Natural killer cell (primary cell): ENCODE data around the gene GSTP1. TPM values are rescaled to one million over a fixed set of nuclear protein-coding genes. Genes with fewer than 3 reads are reported as not detected.

Experiments used
- ATAC-seq, 3 donors: fragments of 150-1000 bp in 2 of 3; fragments of 200-7000 bp in 1 of 3; cut with Tn5 transposase; 1 replicate in 1 of 3; 2 replicates in 2 of 3; pipeline ENCODE4 v1.10.0; 2021; ENCODE audit warnings: mild to moderate bottlenecking in 2 of 3, moderate library complexity in 2 of 3
- DNase-seq, 2 donors: peaks; one replicate each; pipeline versions ENCODE4 v3.0.0 to v3.0.0-alpha.2; 2013 to 2021; ENCODE audit warnings: mixed read lengths in 1 of 2
- H3K27ac ChIP-seq: one replicate; pipeline ENCODE4 v1.5.1; 2013; ENCODE audit warnings: mild to moderate bottlenecking, low read length
- H3K27me3 ChIP-seq: one replicate; pipeline ENCODE4 v1.6.1; 2013; ENCODE audit warnings: low read length; ENCODE audit not compliant: control insufficient read depth, insufficient read depth
- H3K36me3 ChIP-seq: one replicate; pipeline ENCODE4 v1.6.1; 2013; ENCODE audit warnings: low read length; ENCODE audit not compliant: control insufficient read depth, insufficient read depth
- H3K4me1 ChIP-seq: one replicate; pipeline ENCODE4 v1.6.1; 2013; ENCODE audit warnings: low read length; ENCODE audit not compliant: control insufficient read depth, insufficient read depth
- H3K4me3 ChIP-seq: one replicate; pipeline ENCODE4 v1.5.1; 2013; ENCODE audit warnings: low read length
- H3K9me3 ChIP-seq: one replicate; pipeline ENCODE4 v1.6.1; 2013; ENCODE audit warnings: low read length; ENCODE audit not compliant: control insufficient read depth, insufficient read depth
- H3K27ac Mint-ChIP-seq, 2 donors: one replicate each; pipeline ENCODE4 v1.8.0; 2022; ENCODE audit warnings: mild to moderate bottlenecking in 2 of 2, mixed read lengths in 2 of 2, moderate library complexity in 1 of 2
- H3K27me3 Mint-ChIP-seq, 2 donors: one replicate each; pipeline ENCODE4 v1.8.0; 2022; ENCODE audit warnings: low read depth in 2 of 2, mixed read lengths in 2 of 2
- H3K36me3 Mint-ChIP-seq: one replicate; pipeline ENCODE4 v1.8.0; 2022; ENCODE audit warnings: mixed read lengths
- H3K4me1 Mint-ChIP-seq, 2 donors: one replicate each; pipeline ENCODE4 v1.8.0; 2022; ENCODE audit warnings: mixed read lengths in 2 of 2
- H3K4me3 Mint-ChIP-seq: one replicate; pipeline ENCODE4 v1.8.0; 2022; ENCODE audit warnings: mild to moderate bottlenecking, moderate library complexity, mixed read lengths
- H3K9me3 Mint-ChIP-seq, 2 donors: one replicate each; pipeline ENCODE4 v1.8.0; 2022; ENCODE audit warnings: mixed read lengths in 2 of 2
- CTCF ChIP-seq: fragments of 200-600 bp; IDR thresholded peaks from one replicate; pipeline ENCODE4 v1.8.0; 2022; ENCODE audit warnings: antibody characterized with exemption
- WGBS: methylation state at CpG from one replicate; pipeline ENCODE4 v1.1.7; 2013; ENCODE audit warnings: missing lambda C conversion rate; ENCODE audit not compliant: insufficient coverage; 5-methylcytosine and 5-hydroxymethylcytosine counted together
- intact Hi-C: fragments of 100-400 bp; cut with micrococcal nuclease; formaldehyde crosslinking; loops from one replicate; pipeline ENCODE4 v1.14.2; 2022
- total RNA-seq, 4 donors: library from RNA; stranded (reverse); fragments of 120-200 nt in 1 of 4; gene quantifications; one replicate each; pipeline versions ENCODE4 v1.2.3 to v1.2.4, GENCODE V29; 2013 to 2022

The GSTP1 gene
- total RNA-seq, 3 donors from 2014 or later (not counting 1 experiment from before 2014, with no cell fraction given): 172 to 218 (median 212) TPM

- no peaks in the 10 kb centered on the region for H3K9me3 Mint-ChIP-seq
- no peak for ATAC-seq
- no peak overlapping the region for H3K27ac Mint-ChIP-seq
- no peak for TF ChIP-seq CTCF
- Histone ChIP-seq H3K9me3 (no peaks in the 10 kb centered on the region), H3K27ac (no peak overlapping the region), H3K4me1 (no peaks in the 10 kb centered on the region), H3K4me3 (no peak overlapping the region), H3K27me3 (no peaks in the 10 kb centered on the region), H3K36me3 (no peaks in the 10 kb centered on the region)
- no peak overlapping the region for H3K4me3 Mint-ChIP-seq
- H3K4me1 Mint-ChIP-seq: peaks cover 0 to 5% of the 10 kb centered on the region in 2 donors
- 78% methylated on average over 6 of the region's 6 CpGs for WGBS
- H3K36me3 Mint-ChIP-seq: no peaks in the 10 kb centered on the region
- intact Hi-C loops: loop anchor here (5.0 kb wide), 1 partner anchor 36 kb away; the partner anchor contains the start of gene NDUFV1
- DNase-seq: no peak
- peaks cover 0 to 3% of the 10 kb centered on the region in 2 donors for H3K27me3 Mint-ChIP-seq
Measured at GRCh38 chr11:67571443-67571842, 12.2 kb upstream of the GSTP1 start.

- H3K9me3 Mint-ChIP-seq: no peaks in the 10 kb centered on the region
- H3K36me3 ChIP-seq: no peaks in the 10 kb centered on the region
- intact Hi-C loops: loop anchor here (5.0 kb wide), 1 partner anchor 35 kb away; the partner anchor contains the start of gene NDUFV1
- H3K27ac Mint-ChIP-seq: no peak overlapping the region
- WGBS: 40% methylated on average over 3 of the region's 5 CpGs
- H3K27me3 Mint-ChIP-seq: peaks cover 0 to 6% of the 10 kb centered on the region in 2 donors
- no peak overlapping the region for H3K4me3 ChIP-seq
- H3K27ac ChIP-seq: no peak overlapping the region
- TF ChIP-seq CTCF: no peak
- no peaks in the 10 kb centered on the region for H3K27me3 ChIP-seq
- no peak for ATAC-seq
- no peaks in the 10 kb centered on the region for H3K36me3 Mint-ChIP-seq
- no peak overlapping the region for H3K4me3 Mint-ChIP-seq
- DNase-seq: no peak
- no peaks in the 10 kb centered on the region for H3K9me3 ChIP-seq
- no peaks in the 10 kb centered on the region for H3K4me1 ChIP-seq
- peaks cover 0 to 5% of the 10 kb centered on the region in 2 donors for H3K4me1 Mint-ChIP-seq
Measured at GRCh38 chr11:67572305-67572704, 11.3 kb upstream of the GSTP1 start.

- Mint-ChIP-seq H3K9me3 (no peaks in the 10 kb centered on the region), H3K27me3 (peaks cover 0 to 6% of the 10 kb centered on the region in 2 donors), H3K27ac (no peak overlapping the region), H3K4me3 (no peak overlapping the region), H3K4me1 (peaks cover 0 to 5% of the 10 kb centered on the region in 2 donors), H3K36me3 (no peaks in the 10 kb centered on the region)
- no peaks in the 10 kb centered on the region for H3K27me3 ChIP-seq
- H3K4me3 ChIP-seq: no peak overlapping the region
- no peaks in the 10 kb centered on the region for H3K9me3 ChIP-seq
- TF ChIP-seq CTCF: peak; percentile 65
- ATAC-seq (peak in 2 of 3 donors; percentile 34 to 44), DNase-seq (peak; percentile 31 to 60)
- H3K36me3 ChIP-seq: no peaks in the 10 kb centered on the region
- WGBS: 69% methylated on average over 21 of the region's 21 CpGs
- H3K27ac ChIP-seq: no peak overlapping the region
- no peaks in the 10 kb centered on the region for H3K4me1 ChIP-seq
- intact Hi-C loops: loop anchor here (5.0 kb wide), 1 partner anchor 34 kb away; the partner anchor contains the start of gene NDUFV1
Measured at GRCh38 chr11:67572747-67573419, 10.7 kb upstream of the GSTP1 start.
